SHP77 treated with DMSO at 0.1 percent for 48 hours (cell line): ENCODE measurements around the gene MYO19.
A peak's percentile ranks its signal among the peaks of the same experiment; 100 is the strongest.
"Not testable (repeated sequence)": the region's sequence is repeated elsewhere in the genome, so short reads cannot be mapped to it uniquely, and the experiment has no call there.

Source experiments
- DNase-seq: peaks from one replicate; lab custom pipeline; 2025; lab: John Stamatoyannopoulos, UW

Gene MYO19

GRCh38 chr17:36498560-36499300, 35.9 kb downstream of the MYO19 start:
- DNase-seq = no peak

- DNase-seq = no peak
These were observed 36.5 kb downstream of the MYO19 start for GRCh38 chr17:36498155-36498554.

GRCh38 chr17:36496018-36496789, 38.5 kb downstream of the MYO19 start:
- DNase-seq = no peak

GRCh38 chr17:36495076-36495578, 39.5 kb downstream of the MYO19 start:
- no peak for DNase-seq

- no peak for DNase-seq
These were observed 40.0 kb downstream of the MYO19 start for GRCh38 chr17:36494674-36495073.

GRCh38 chr17:36493956-36494355, 40.7 kb downstream of the MYO19 start:
- DNase-seq = no peak

GRCh38 chr17:36486204-36487194, 48.2 kb downstream of the MYO19 start, which contains the start of gene ZNHIT3:
Gene ZNHIT3 (plus strand): TSS chr17:36486681. CDS start chr17:36486700, 19 bp downstream.
- DNase-seq = peak; percentile 94

GRCh38 chr17:36485805-36486203, 48.9 kb downstream of the MYO19 start:
- DNase-seq = no peak

- no peak for DNase-seq
These were observed 49.6 kb downstream of the MYO19 start for GRCh38 chr17:36485027-36485426.

- DNase-seq = not testable (repeated sequence)
These were observed 50.6 kb downstream of the MYO19 start for GRCh38 chr17:36484021-36484420.

GRCh38 chr17:36482611-36483504, 51.8 kb downstream of the MYO19 start:
- DNase-seq = no peak

GRCh38 chr17:36481829-36482228, 52.8 kb downstream of the MYO19 start:
- DNase-seq = no peak

GRCh38 chr17:36475346-36475970, 59.2 kb downstream of the MYO19 start:
- no peak for DNase-seq

- no peak for DNase-seq
These were observed 60.1 kb downstream of the MYO19 start for GRCh38 chr17:36474571-36474970.

GRCh38 chr17:36470499-36470898, 64.2 kb downstream of the MYO19 start:
- no peak for DNase-seq

GRCh38 chr17:36469733-36470132, 64.9 kb downstream of the MYO19 start:
- DNase-seq = no peak

GRCh38 chr17:36468903-36469635, 65.6 kb downstream of the MYO19 start:
- DNase-seq = no peak

- no peak for DNase-seq
These were observed 69.9 kb downstream of the MYO19 start for GRCh38 chr17:36464765-36465088.

GRCh38 chr17:36463916-36464764, 70.5 kb downstream of the MYO19 start:
- no peak for DNase-seq
